GM10266 (cell line): ENCODE measurements around the gene BGN.

Source experiments
- DNase-seq: peaks from one replicate; pipeline ENCODE4 v3.0.0; 2012; ENCODE audit errors: extremely low spot score
- CTCF ChIP-seq: IDR thresholded peaks from 2 replicates; pipeline ENCODE4 v1.5.1; 2012; ENCODE audit warnings: mild to moderate bottlenecking, low read depth; ENCODE audit not compliant: control insufficient read depth, insufficient read depth; ENCODE audit errors: missing control alignments

The BGN gene

GRCh38 chrX:153485396-153486080 lies 9.2 kb upstream of the BGN start:
- DNase-seq: no peak

GRCh38 chrX:153486171-153486570 lies 8.6 kb upstream of the BGN start:
- DNase-seq: no peak
- TF ChIP-seq CTCF: no peak

More at GRCh38 chrX:153485396-153486080, 9.2 kb upstream of the BGN start:
- no peak for TF ChIP-seq CTCF

- no peak for TF ChIP-seq CTCF
Measured at GRCh38 chrX:153487590-153488071, 7.1 kb upstream of the BGN start.

GRCh38 chrX:153488231-153488914 lies 6.4 kb upstream of the BGN start:
- TF ChIP-seq CTCF: no peak
- DNase-seq: no peak

More at GRCh38 chrX:153487590-153488071, 7.1 kb upstream of the BGN start:
- no peak for DNase-seq

- DNase-seq: no peak
- no peak for TF ChIP-seq CTCF
Measured at GRCh38 chrX:153490217-153490930, 4.4 kb upstream of the BGN start.

GRCh38 chrX:153491351-153491914 lies 3.3 kb upstream of the BGN start:
- DNase-seq: no peak
- TF ChIP-seq CTCF: no peak
